Calu3 (cell line): ENCODE measurements around the gene NIPA2. TPM values are rescaled to one million over a fixed set of nuclear protein-coding genes. Genes with fewer than 3 reads are reported as not detected.

Experiments used
- BruUV-seq: library from RNA; stranded (reverse); fragments of 400-500 nt; replicated peaks from 2 replicates; lab custom pipeline; 2021; lab: Mats Ljungman, UMichigan
- CTCF ChIA-PET: fragments of 300-600 bp; sonication (Branson Sonifier 250); formaldehyde crosslinking; loops from one replicate; lab custom pipeline; 2022; ENCODE audit warnings: antibody characterized with exemption; lab: Charles Lee
- DNase-seq: peaks from one replicate; pipeline ENCODE4 v3.0.0; 2022
- H3K27ac Mint-ChIP-seq: one replicate; pipeline ENCODE4 v1.8.0; 2022; ENCODE audit warnings: mixed read lengths; ENCODE audit not compliant: unreplicated experiment
- H3K27me3 Mint-ChIP-seq: one replicate; pipeline ENCODE4 v1.8.0; 2022; ENCODE audit warnings: mixed read lengths; ENCODE audit not compliant: unreplicated experiment
- H3K36me3 Mint-ChIP-seq: one replicate; pipeline ENCODE4 v1.8.0; 2022; ENCODE audit warnings: mild to moderate bottlenecking, moderate library complexity, mixed read lengths; ENCODE audit not compliant: insufficient read depth, unreplicated experiment
- H3K4me1 Mint-ChIP-seq: one replicate; pipeline ENCODE4 v1.8.0; 2022; ENCODE audit warnings: mild to moderate bottlenecking, low read depth, mixed read lengths; ENCODE audit not compliant: unreplicated experiment
- H3K4me3 Mint-ChIP-seq: one replicate; pipeline ENCODE4 v1.8.0; 2022; ENCODE audit warnings: mild to moderate bottlenecking, low read depth, moderate library complexity, mixed read lengths; ENCODE audit not compliant: unreplicated experiment
- H3K9me3 Mint-ChIP-seq: one replicate; pipeline ENCODE4 v1.8.0; 2022; ENCODE audit warnings: low read depth, mixed read lengths; ENCODE audit not compliant: unreplicated experiment
- CTCF ChIP-seq: fragments of 200-600 bp; IDR thresholded peaks from one replicate; pipeline ENCODE4 v1.8.0; 2022; ENCODE audit warnings: antibody characterized with exemption; ENCODE audit not compliant: unreplicated experiment
- intact Hi-C: fragments of 100-400 bp; cut with micrococcal nuclease; formaldehyde crosslinking; loops from one replicate; pipeline ENCODE4 v1.10.0; 2022; ENCODE audit not compliant: unreplicated experiment
- total RNA-seq: library from RNA; stranded (reverse); gene quantifications from 2 replicates; pipeline ENCODE4 v1.2.3, GENCODE V29; 2022

The NIPA2 gene
- total RNA-seq, 1 experiment from 2014 or later: 26.0 TPM

GRCh38 chr15:22891426-22892210 is 53.2 kb downstream of the NIPA2 start:
- H3K36me3 Mint-ChIP-seq: peaks cover 15% of the 10 kb centered on the region
- intact Hi-C loops: no loop called here

GRCh38 chr15:22892333-22892732 is 53.9 kb downstream of the NIPA2 start:
- CTCF ChIA-PET: no interaction called here

More at GRCh38 chr15:22891426-22892210, 53.2 kb downstream of the NIPA2 start:
- no peaks in the 10 kb centered on the region for H3K9me3 Mint-ChIP-seq
- no peak overlapping the region for H3K27ac Mint-ChIP-seq
- BruUV-seq: no TSS peak
- no peaks in the 10 kb centered on the region for H3K4me1 Mint-ChIP-seq
- no peak for DNase-seq
- no peaks in the 10 kb centered on the region for H3K27me3 Mint-ChIP-seq
- no peak overlapping the region for H3K4me3 Mint-ChIP-seq
- no peak for TF ChIP-seq CTCF
- CTCF ChIA-PET: no interaction called here

GRCh38 chr15:22893081-22893480 is 54.6 kb downstream of the NIPA2 start:
- H3K27ac Mint-ChIP-seq: no peak overlapping the region
- intact Hi-C loops: no loop called here
- no peak for TF ChIP-seq CTCF
- no TSS peak for BruUV-seq
- no peak for DNase-seq
- no peak overlapping the region for H3K4me3 Mint-ChIP-seq
- no peaks in the 10 kb centered on the region for H3K27me3 Mint-ChIP-seq
- H3K4me1 Mint-ChIP-seq: no peaks in the 10 kb centered on the region
- H3K36me3 Mint-ChIP-seq: peaks cover 15% of the 10 kb centered on the region
- H3K9me3 Mint-ChIP-seq: no peaks in the 10 kb centered on the region
- CTCF ChIA-PET: no interaction called here

More at GRCh38 chr15:22892333-22892732, 53.9 kb downstream of the NIPA2 start:
- H3K4me1 Mint-ChIP-seq: no peaks in the 10 kb centered on the region
- no peak for TF ChIP-seq CTCF
- BruUV-seq: no TSS peak
- DNase-seq: no peak
- no peaks in the 10 kb centered on the region for H3K27me3 Mint-ChIP-seq
- intact Hi-C loops: no loop called here
- H3K9me3 Mint-ChIP-seq: no peaks in the 10 kb centered on the region
- no peak overlapping the region for H3K27ac Mint-ChIP-seq
- no peak overlapping the region for H3K4me3 Mint-ChIP-seq
- H3K36me3 Mint-ChIP-seq: peaks cover 15% of the 10 kb centered on the region

GRCh38 chr15:22893881-22894280 is 55.4 kb downstream of the NIPA2 start:
- Mint-ChIP-seq H3K36me3 (peaks cover 15% of the 10 kb centered on the region), H3K27me3 (no peaks in the 10 kb centered on the region), H3K27ac (no peak overlapping the region), H3K4me3 (no peak overlapping the region), H3K9me3 (no peaks in the 10 kb centered on the region), H3K4me1 (no peaks in the 10 kb centered on the region)
- CTCF ChIA-PET: no interaction called here
- BruUV-seq: no TSS peak
- TF ChIP-seq CTCF: no peak
- intact Hi-C loops: no loop called here
- DNase-seq: no peak
